Prostate gland (tissue), 2 donors: ENCODE results near the gene RPUSD4.

Experiments
- CTCF ChIP-seq, 4 experiments: fragments of 200-600 bp in 2 of 4; fragments of 450-650 bp in 2 of 4; sonication (generic) in 2 of 4; IDR thresholded peaks; 1 replicate in 3 of 4; 2 replicates in 1 of 4; pipeline ENCODE4 v1.5.1; 2016 to 2019; ENCODE audit warnings: antibody characterized with exemption in 4 of 4, mild to moderate bottlenecking in 2 of 4, moderate library complexity in 2 of 4
- POLR2A ChIP-seq: fragments of 450-650 bp; IDR thresholded peaks from one replicate; pipeline ENCODE4 v1.6.1; 2016; ENCODE audit warnings: antibody characterized with exemption, mild to moderate bottlenecking
- POLR2AphosphoS5 ChIP-seq: sonication (generic); formaldehyde crosslinking; IDR thresholded peaks from one replicate; pipeline ENCODE4 v1.6.1; 2017; ENCODE audit warnings: antibody characterized with exemption

DNA sequence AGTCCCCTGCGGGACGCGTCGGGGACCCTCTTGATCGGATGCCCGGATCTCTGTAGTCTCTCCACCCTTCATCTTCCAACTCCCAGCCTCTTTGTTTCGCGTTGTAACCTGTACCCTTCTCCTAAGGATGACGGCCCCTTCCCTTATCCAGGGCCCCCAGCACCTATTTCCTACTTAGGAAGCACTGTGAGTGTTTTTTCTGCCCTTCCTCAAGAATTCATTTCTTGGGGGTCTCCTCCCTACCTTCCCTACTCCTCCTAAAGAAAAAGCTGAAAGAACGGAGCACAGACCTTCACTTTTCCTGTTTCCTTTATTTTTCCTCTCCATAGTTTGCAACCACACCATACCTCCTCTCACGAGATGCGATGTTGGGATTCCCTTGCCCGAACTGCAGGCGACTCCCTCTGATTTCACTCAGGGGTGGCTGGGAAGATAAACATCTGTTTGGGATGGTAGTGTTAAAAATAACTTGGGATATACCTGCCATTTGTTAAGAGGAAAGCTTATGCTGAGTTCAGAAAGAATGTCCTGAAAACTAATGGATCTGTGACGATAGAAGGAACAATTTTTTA lies 725 bp upstream of the RPUSD4 start:
- TF ChIP-seq POLR2A (no peak), CTCF (IDR thresholded peaks at IDR 0.05) (no peak), POLR2AphosphoS5 (no peak)
